HepG2 (cell line): ENCODE results near the gene KLHDC2. TPM values are rescaled to one million over a fixed set of nuclear protein-coding genes. Genes with fewer than 3 reads are reported as not detected.

Experiments used
- ATAC-seq: fragments of 200-7000 bp; cut with Tn5 transposase; 3 replicates; pipeline ENCODE4 v1.9.1; 2020; ENCODE audit warnings: mild to moderate bottlenecking, moderate library complexity
- BruUV-seq: library from RNA; stranded (reverse); fragments of 400-500 nt; replicated peaks from 2 replicates; lab custom pipeline; 2021; lab: Mats Ljungman, UMichigan
- CTCF ChIA-PET: fragments of 300-600 bp; formaldehyde crosslinking; extraction: SDS; loops from one replicate; lab custom pipeline; 2021; ENCODE audit warnings: low total read pairs, inconsistent platforms, low intra/inter-chr PET ratio; lab: Yijun Ruan, JAX
- POLR2A ChIA-PET: fragments of 350-600 bp; sonication (Branson Sonifier 250); formaldehyde crosslinking; loops from one replicate; lab custom pipeline; 2020; ENCODE audit warnings: antibody characterized with exemption, inconsistent platforms; lab: Yijun Ruan, JAX
- DNase-seq: peaks from one replicate; pipeline ENCODE4 v3.0.0-alpha.2; 2015; ENCODE audit warnings: low spot score
- FAIRE-seq: peaks from 3 replicates; lab custom pipeline; 2011; peaks lifted over from hg19 to GRCh38; lab: Jason Lieb, UNC
- H2AFZ ChIP-seq: one replicate; pipeline ENCODE4 v1.6.1; 2011; ENCODE audit warnings: low read length, inconsistent platforms
- H3K27ac ChIP-seq: fragments of 300-600 bp; 3 replicates; pipeline ENCODE4 v1.8.0; 2011; ENCODE audit warnings: mixed run types, mild to moderate bottlenecking, mixed read lengths, low read length, inconsistent platforms; ENCODE audit not compliant: insufficient read depth; ENCODE audit errors: extremely low read length
- H3K27me3 ChIP-seq, 2 experiments: fragments of 200-600 bp in 1 of 2; 2 replicates in 1 of 2; 3 replicates in 1 of 2; pipeline versions ENCODE4 v1.6.0 to v1.8.0; 2011; ENCODE audit warnings: low read length in 2 of 2, mild to moderate bottlenecking in 2 of 2, moderate library complexity in 2 of 2, inconsistent platforms in 1 of 2; ENCODE audit not compliant: insufficient read depth in 2 of 2, control insufficient read depth in 1 of 2
- H3K36me3 ChIP-seq, 2 experiments: fragments of 200-600 bp in 1 of 2; replicated peaks in 1 of 2; 2 replicates in 1 of 2; 3 replicates in 1 of 2; pipeline versions ENCODE4 v1.5.1 to v1.8.0; 2011; ENCODE audit warnings: low read length in 2 of 2, inconsistent platforms in 1 of 2; ENCODE audit not compliant: insufficient read depth in 2 of 2, control insufficient read depth in 1 of 2
- H3K4me1 ChIP-seq: 2 replicates; pipeline ENCODE4 v1.5.1; 2012; ENCODE audit warnings: low read length, inconsistent platforms; ENCODE audit not compliant: insufficient read depth
- H3K4me2 ChIP-seq: 2 replicates; pipeline ENCODE4 v1.6.0; 2011; ENCODE audit warnings: low read depth, low read length, inconsistent platforms
- H3K4me3 ChIP-seq, 3 experiments: fragments of 200-600 bp in 1 of 3; sonication (generic), shearing (Covaris generic) in 1 of 3; replicated peaks in 1 of 3; 2 replicates each; pipeline ENCODE4 v1.5.1; 2011 to 2016; ENCODE audit warnings: low read length in 3 of 3, inconsistent platforms in 2 of 3, low read depth in 2 of 3, mild to moderate bottlenecking in 2 of 3, control low read depth in 1 of 3, mixed read lengths in 1 of 3; ENCODE audit not compliant: insufficient read depth in 1 of 3
- H3K79me2 ChIP-seq: one replicate; pipeline ENCODE4 v1.6.1; 2011; ENCODE audit warnings: low read length, inconsistent platforms; ENCODE audit not compliant: insufficient read depth
- H3K9ac ChIP-seq: 2 replicates; pipeline ENCODE4 v1.6.0; 2011; ENCODE audit warnings: mild to moderate bottlenecking, low read depth, low read length, inconsistent platforms; ENCODE audit not compliant: insufficient read depth
- H3K9me3 ChIP-seq: 2 replicates; pipeline ENCODE4 v1.5.1; 2012; ENCODE audit warnings: mild to moderate bottlenecking, low read length
- H4K20me1 ChIP-seq: 2 replicates; pipeline ENCODE4 v1.6.0; 2011; ENCODE audit warnings: inconsistent platforms, mild to moderate bottlenecking, low read length, moderate library complexity; ENCODE audit not compliant: insufficient read depth
- BCL6 ChIP-seq: IDR thresholded peaks from 2 replicates; pipeline ENCODE4 v1.6.1; 2016; ENCODE audit warnings: missing genetic modification reagents, missing compliant biosample characterization
- DMTF1 ChIP-seq: sonication (generic); formaldehyde crosslinking; IDR thresholded peaks from 2 replicates; pipeline ENCODE4 v1.4.0; 2020; ENCODE audit warnings: mild to moderate bottlenecking, missing genetic modification reagents
- EED ChIP-seq: sonication (generic); formaldehyde crosslinking; IDR thresholded peaks from 2 replicates; pipeline ENCODE4 v1.5.0; 2020; ENCODE audit warnings: mild to moderate bottlenecking, missing genetic modification reagents
- LRRFIP1 ChIP-seq: sonication (generic); formaldehyde crosslinking; conservative IDR thresholded peaks from 2 replicates; pipeline ENCODE4 v1.4.0; 2020; ENCODE audit warnings: missing genetic modification reagents
- SPEN ChIP-seq: sonication (generic); formaldehyde crosslinking; IDR thresholded peaks from 2 replicates; pipeline ENCODE4 v1.5.1; 2020; ENCODE audit warnings: low read depth, mild to moderate bottlenecking, missing genetic modification reagents
- TBX2 ChIP-seq: sonication (generic); formaldehyde crosslinking; IDR thresholded peaks from 2 replicates; pipeline ENCODE4 v1.5.0; 2020; ENCODE audit warnings: missing genetic modification reagents, mild to moderate bottlenecking, borderline replicate concordance
- ZBED4 ChIP-seq: sonication (generic); formaldehyde crosslinking; IDR thresholded peaks from 2 replicates; pipeline ENCODE4 v1.4.0; 2020; ENCODE audit warnings: missing genetic modification reagents, borderline replicate concordance
- ZNF264 ChIP-seq: sonication (generic); formaldehyde crosslinking; IDR thresholded peaks from 2 replicates; pipeline ENCODE4 v1.4.0; 2020; ENCODE audit warnings: missing genetic modification reagents
- ZNF333 ChIP-seq: sonication (generic); formaldehyde crosslinking; IDR thresholded peaks from 2 replicates; pipeline ENCODE4 v1.4.0; 2020; ENCODE audit warnings: mild to moderate bottlenecking, missing genetic modification reagents, borderline replicate concordance
- ZNF34 ChIP-seq: sonication (generic); formaldehyde crosslinking; IDR thresholded peaks from 2 replicates; pipeline ENCODE4 v1.4.0; 2020; ENCODE audit warnings: mild to moderate bottlenecking, missing genetic modification reagents, borderline replicate concordance
- ZNF432 ChIP-seq: sonication (generic); formaldehyde crosslinking; IDR thresholded peaks from 2 replicates; pipeline ENCODE4 v1.5.0; 2020; ENCODE audit warnings: missing genetic modification reagents, mild to moderate bottlenecking, borderline replicate concordance
- ZNF530 ChIP-seq: sonication (generic); formaldehyde crosslinking; IDR thresholded peaks from 2 replicates; pipeline ENCODE4 v1.5.0; 2020; ENCODE audit warnings: low read depth, mild to moderate bottlenecking, missing genetic modification reagents
- ZNF570 ChIP-seq: sonication (generic); formaldehyde crosslinking; IDR thresholded peaks from 2 replicates; pipeline ENCODE4 v1.4.0; 2020; ENCODE audit warnings: mild to moderate bottlenecking, missing genetic modification reagents, borderline replicate concordance
- ZNF749 ChIP-seq: sonication (generic); formaldehyde crosslinking; IDR thresholded peaks from 2 replicates; pipeline ENCODE4 v1.8.0; 2022; ENCODE audit warnings: mild to moderate bottlenecking, missing genetic modification reagents, moderate library complexity, borderline replicate concordance
- ZSCAN21 ChIP-seq: sonication (generic); formaldehyde crosslinking; IDR thresholded peaks from 2 replicates; pipeline ENCODE4 v1.8.0; 2022; ENCODE audit warnings: mild to moderate bottlenecking, missing genetic modification reagents, moderate library complexity, borderline replicate concordance
- WGBS: methylation state at CpG from one replicate; pipeline ENCODE4 v1.1.6; 2017; ENCODE audit warnings: low lambda C conversion rate; 5-methylcytosine and 5-hydroxymethylcytosine counted together
- in situ Hi-C: cut with HindIII; loops from 2 replicates; pipeline ENCODE4 v1.10.0; 2017; ENCODE audit warnings: low pct_unique_long_range_greater_than_20kb; ENCODE audit not compliant: extremely low pct_ligation_motif_present
- intact Hi-C: fragments of 100-400 bp; cut with micrococcal nuclease; formaldehyde crosslinking; loops from one replicate; pipeline ENCODE4 v1.10.0; 2022; ENCODE audit not compliant: unreplicated experiment
- polyA plus RNA-seq, 8 experiments: library from polyadenylated mRNA; depleted of rRNA in 3 of 8; stranded (reverse) in 7 of 8; unstranded in 1 of 8; fragments of >200 nt; fragmentation: Illumina TruSeq in 4 of 8; extraction: Trizol in 4 of 8; gene quantifications; 2 replicates each; pipeline versions ENCODE4 v1.2.1 to v1.2.3, GENCODE V29; 2011 to 2016; ENCODE audit warnings: low read depth in 4 of 8, missing spikeins in 1 of 8, mixed read lengths in 1 of 8; ENCODE audit not compliant: insufficient read depth in 1 of 8
- total RNA-seq, 5 experiments: library from RNA; depleted of rRNA; stranded (reverse); fragments of >200 nt; fragmentation: Illumina TruSeq; extraction: Trizol; gene quantifications; 2 replicates each; pipeline ENCODE4 v1.2.3, GENCODE V29; 2016; ENCODE audit warnings: low read depth in 1 of 5

The KLHDC2 gene
- total and polyA plus RNA-seq, 2 of the 13 experiments (the other 11 are each of a cell fraction or from before 2014, with no cell fraction given) = 95.5 to 170 TPM

- POLR2A ChIA-PET = interaction anchor here (1.6 kb wide), 1 partner anchor 22 kb away, joined by 4 read pairs; no protein-coding TSS in a partner anchor
- FAIRE-seq = no peak
- Histone ChIP-seq H2AFZ (no peak overlapping the region), H3K4me2 (no peak overlapping the region), H3K4me3 (no peak overlapping the region), H3K9me3 (no peaks in the 10 kb centered on the region), H3K36me3 (no peaks in the 10 kb centered on the region), H3K79me2 (no peaks in the 10 kb centered on the region), H3K27ac (no peak overlapping the region), H3K9ac (no peak overlapping the region), H4K20me1 (no peaks in the 10 kb centered on the region), H3K4me1 (peaks cover 8% of the 10 kb centered on the region), H3K27me3 (no peaks in the 10 kb centered on the region)
- in situ Hi-C loops = no loop called here
- DNase-seq = no peak
- BruUV-seq = no TSS peak
- 19% methylated on average over 1 of the region's 1 CpG for WGBS
- CTCF ChIA-PET = no interaction called here
- intact Hi-C loops = no loop called here
- no peak for ATAC-seq
- TF ChIP-seq ZBED4 (CRISPR knock-in tag) (no peak), ZNF749 (no peak), ZNF432 (CRISPR knock-in tag) (no peak), ZNF570 (CRISPR knock-in tag) (no peak), ZNF264 (CRISPR knock-in tag) (no peak), ZNF34 (CRISPR knock-in tag) (no peak), BCL6 (CRISPR knock-in tag) (no peak), LRRFIP1 (CRISPR knock-in tag) (no peak), SPEN (CRISPR knock-in tag) (no peak), ZNF530 (CRISPR knock-in tag) (no peak), ZSCAN21 (CRISPR knock-in tag) (no peak), ZNF333 (CRISPR knock-in tag) (no peak), DMTF1 (CRISPR knock-in tag) (no peak), EED (CRISPR knock-in tag) (no peak), TBX2 (CRISPR knock-in tag) (no peak)
Measured at GRCh38 chr14:49745191-49745590, 22.8 kb upstream of the KLHDC2 start.
